GM12864 (cell line): ENCODE results near the gene SEMA4D.
"Not testable (repeated sequence)": the region's sequence is repeated elsewhere in the genome, so short reads cannot be mapped to it uniquely, and the experiment has no call there.

Experiments used
- DNase-seq: peaks from one replicate; pipeline ENCODE4 v3.0.0-alpha.2; 2011; ENCODE audit warnings: low read depth
- H3K4me3 ChIP-seq: 2 replicates; pipeline ENCODE4 v1.5.1; 2011; ENCODE audit warnings: mild to moderate bottlenecking, low read depth, low read length, control low read depth
- CTCF ChIP-seq: IDR thresholded peaks from 2 replicates; pipeline ENCODE4 v1.5.1; 2011; ENCODE audit warnings: low read depth, mild to moderate bottlenecking, moderate library complexity, low read length, control low read depth, inconsistent platforms; ENCODE audit errors: missing control alignments

SEMA4D gene

DNA sequence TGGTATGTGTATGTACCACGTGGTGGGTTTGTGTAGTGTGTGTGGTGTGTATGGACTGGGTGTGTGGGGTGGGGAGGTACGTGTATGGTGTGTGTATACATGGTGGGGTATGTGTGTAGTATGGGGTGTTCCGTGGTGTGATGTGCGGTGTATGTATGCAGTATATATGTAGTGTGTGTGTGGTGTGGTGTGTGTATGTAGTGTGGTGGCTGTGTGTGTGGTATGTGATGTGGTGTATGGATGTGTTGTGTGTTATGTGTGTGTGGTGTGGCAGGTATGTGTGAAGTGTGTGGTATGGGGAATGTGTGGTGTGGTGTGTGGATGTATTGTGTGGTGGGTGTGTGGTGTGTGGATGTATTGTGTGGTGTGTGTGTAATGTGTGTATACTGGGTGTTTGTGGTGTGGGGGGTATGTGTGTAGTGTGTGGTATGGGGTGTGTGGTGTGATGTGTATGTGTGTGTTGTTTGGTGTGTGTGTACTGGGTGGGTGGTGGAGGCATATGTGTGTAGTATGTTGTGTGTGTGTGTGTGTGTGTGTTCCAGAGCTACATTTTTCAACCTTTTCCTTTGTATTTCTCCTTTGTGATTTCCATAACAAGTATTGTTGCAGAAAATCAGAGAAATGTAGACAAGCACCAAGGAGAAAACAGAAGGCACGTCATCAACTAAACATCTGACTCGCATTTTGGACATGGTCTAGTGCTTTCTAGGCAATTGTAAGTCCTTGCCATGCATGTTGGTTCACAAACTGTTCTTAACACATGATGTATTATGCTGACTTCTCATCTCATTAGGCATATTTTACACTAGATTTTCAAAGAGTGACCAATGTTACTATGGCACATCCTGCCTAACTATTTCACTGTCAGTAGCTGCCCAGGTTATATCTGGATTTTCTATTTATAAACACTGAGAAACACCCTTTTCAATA, 13.2 kb downstream of the SEMA4D start:
- DNase-seq = no peak
- peak overlapping the region; percentile 52 for H3K4me3 ChIP-seq
- no peak for TF ChIP-seq CTCF

- peak overlapping the region; percentile 52 for H3K4me3 ChIP-seq
- no peak for DNase-seq
- TF ChIP-seq CTCF = no peak
Measured at GRCh38 chr9:89483592-89484474, 14.1 kb downstream of the SEMA4D start.

GRCh38 chr9:89482901-89483361, 15.0 kb downstream of the SEMA4D start:
- no peak overlapping the region for H3K4me3 ChIP-seq
- no peak for TF ChIP-seq CTCF
- no peak for DNase-seq

- no peak for DNase-seq
- H3K4me3 ChIP-seq = no peak overlapping the region
- TF ChIP-seq CTCF = no peak
Measured at GRCh38 chr9:89482056-89482851, 15.7 kb downstream of the SEMA4D start.

DNA sequence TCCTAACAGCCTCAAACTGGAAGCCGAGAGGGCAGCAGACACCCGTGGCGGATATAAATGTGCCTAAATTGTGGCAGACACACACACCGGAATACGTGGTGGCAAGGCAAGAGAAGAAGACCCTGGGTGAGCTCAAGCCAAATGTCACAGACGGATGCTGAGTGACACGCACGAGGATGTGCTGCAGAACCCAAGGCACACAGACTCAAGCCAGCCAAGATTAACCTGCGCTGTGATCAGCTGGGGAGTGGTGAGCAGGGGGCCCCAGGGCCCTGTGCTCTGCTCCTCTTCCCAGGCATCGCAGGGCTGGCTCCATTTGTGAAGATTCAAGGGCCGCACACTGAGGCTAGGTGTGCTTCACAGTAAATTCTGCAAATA, 16.4 kb downstream of the SEMA4D start:
- no peak for DNase-seq
- no peak for TF ChIP-seq CTCF
- no peak overlapping the region for H3K4me3 ChIP-seq

GRCh38 chr9:89480825-89481537, 16.9 kb downstream of the SEMA4D start:
- H3K4me3 ChIP-seq = no peak overlapping the region
- TF ChIP-seq CTCF = no peak
- no peak for DNase-seq

GRCh38 chr9:89480372-89480771, 17.5 kb downstream of the SEMA4D start:
- H3K4me3 ChIP-seq, DNase-seq: not testable (repeated sequence)

DNA sequence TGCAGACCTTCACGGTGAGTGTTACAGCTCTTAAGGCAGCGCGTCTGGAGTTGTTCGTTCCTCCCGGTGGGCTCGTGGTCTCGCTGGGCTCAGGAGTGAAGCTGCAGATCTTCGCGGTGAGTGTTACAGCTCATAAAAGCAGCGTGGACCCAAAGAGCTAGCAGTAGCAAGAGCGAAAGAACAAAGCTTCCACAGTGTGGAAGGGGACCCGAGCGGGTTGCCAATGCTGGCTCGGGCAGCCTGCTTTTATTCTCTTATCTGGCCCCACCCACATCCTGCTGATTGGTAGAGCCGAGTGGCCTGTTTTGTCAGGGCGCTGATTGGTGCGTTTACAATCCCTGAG, 18.3 kb downstream of the SEMA4D start:
- DNase-seq, H3K4me3 ChIP-seq: not testable (repeated sequence)
